Endometrial microvascular endothelial cells (primary cell): Measurements from ENCODE around the gene ILRUN. TPM values are rescaled to one million over a fixed set of nuclear protein-coding genes. Genes with fewer than 3 reads are reported as not detected.
"Not testable (repeated sequence)": the region's sequence is repeated elsewhere in the genome, so short reads cannot be mapped to it uniquely, and the experiment has no call there.

Experiments used
- in situ Hi-C: cut with HindIII; loops from 2 replicates; pipeline ENCODE4 v1.10.0; 2017; ENCODE audit warnings: low sequenced_read_pairs, low pct_unique_long_range_greater_than_20kb; ENCODE audit errors: inconsistent ontology term
- total RNA-seq: library from RNA; depleted of rRNA; stranded (reverse); fragments of >200 nt; gene quantifications from one replicate; pipeline ENCODE4 v1.2.3, GENCODE V29; 2015; ENCODE audit errors: inconsistent ontology term

ILRUN gene
- total RNA-seq, 1 donor from 2014 or later, result 36.1 TPM

- in situ Hi-C loops, result no loop called here
Measured at GRCh38 chr6:34671801-34672656, 24.5 kb downstream of the ILRUN start.

GRCh38 chr6:34671367-34671766 lies 25.2 kb downstream of the ILRUN start:
- in situ Hi-C loops, result no loop called here

GRCh38 chr6:34668799-34669198 lies 27.8 kb downstream of the ILRUN start:
- in situ Hi-C loops, result not testable (repeated sequence)

GRCh38 chr6:34667481-34668238 lies 28.9 kb downstream of the ILRUN start:
- in situ Hi-C loops, result no loop called here

- in situ Hi-C loops, result no loop called here
Measured at GRCh38 chr6:34665019-34665418, 31.5 kb downstream of the ILRUN start.

- in situ Hi-C loops, result no loop called here
Measured at GRCh38 chr6:34664256-34664971, 32.2 kb downstream of the ILRUN start.

- in situ Hi-C loops, result no loop called here
Measured at GRCh38 chr6:34663831-34664255, 32.7 kb downstream of the ILRUN start.

- in situ Hi-C loops, result no loop called here
Measured at GRCh38 chr6:34663371-34663770, 33.2 kb downstream of the ILRUN start.

- in situ Hi-C loops, result no loop called here
Measured at GRCh38 chr6:34661357-34661756, 35.2 kb downstream of the ILRUN start.

- in situ Hi-C loops, result no loop called here
Measured at GRCh38 chr6:34658605-34659265, 37.8 kb downstream of the ILRUN start.

GRCh38 chr6:34657979-34658480 lies 38.5 kb downstream of the ILRUN start:
- in situ Hi-C loops, result not testable (repeated sequence)

- in situ Hi-C loops, result no loop called here
Measured at GRCh38 chr6:34657307-34657978, 39.1 kb downstream of the ILRUN start.

- in situ Hi-C loops, result no loop called here
Measured at GRCh38 chr6:34657037-34657306, 39.6 kb downstream of the ILRUN start.

- in situ Hi-C loops, result no loop called here
Measured at GRCh38 chr6:34656378-34657036, 40.1 kb downstream of the ILRUN start.

- in situ Hi-C loops, result not testable (repeated sequence)
Measured at GRCh38 chr6:34655876-34656377, 40.6 kb downstream of the ILRUN start.

- in situ Hi-C loops, result no loop called here
Measured at GRCh38 chr6:34654061-34654710, 42.4 kb downstream of the ILRUN start.

GRCh38 chr6:34652263-34652662 lies 44.3 kb downstream of the ILRUN start:
- in situ Hi-C loops, result no loop called here
